Ovary (tissue), 3 donors: ENCODE results near the gene TINAG.

Experiments
- POLR2A ChIP-seq: fragments of 450-650 bp; IDR thresholded peaks from one replicate; pipeline ENCODE4 v1.6.1; 2017; ENCODE audit warnings: antibody characterized with exemption, mild to moderate bottlenecking, moderate library complexity
- TF ChIP-seq, protein P1 (sequence below), 3 donors: fragments of 450-650 bp in 2 of 3; fragments of 200-600 bp in 1 of 3; IDR thresholded peaks; one replicate each; pipeline versions ENCODE4 v1.5.1 to v1.8.0; 2016 to 2022; ENCODE audit warnings: antibody characterized with exemption in 3 of 3, mild to moderate bottlenecking in 1 of 3
- donor health status: DM: no; HTN: no; CAD: no.

DNA sequence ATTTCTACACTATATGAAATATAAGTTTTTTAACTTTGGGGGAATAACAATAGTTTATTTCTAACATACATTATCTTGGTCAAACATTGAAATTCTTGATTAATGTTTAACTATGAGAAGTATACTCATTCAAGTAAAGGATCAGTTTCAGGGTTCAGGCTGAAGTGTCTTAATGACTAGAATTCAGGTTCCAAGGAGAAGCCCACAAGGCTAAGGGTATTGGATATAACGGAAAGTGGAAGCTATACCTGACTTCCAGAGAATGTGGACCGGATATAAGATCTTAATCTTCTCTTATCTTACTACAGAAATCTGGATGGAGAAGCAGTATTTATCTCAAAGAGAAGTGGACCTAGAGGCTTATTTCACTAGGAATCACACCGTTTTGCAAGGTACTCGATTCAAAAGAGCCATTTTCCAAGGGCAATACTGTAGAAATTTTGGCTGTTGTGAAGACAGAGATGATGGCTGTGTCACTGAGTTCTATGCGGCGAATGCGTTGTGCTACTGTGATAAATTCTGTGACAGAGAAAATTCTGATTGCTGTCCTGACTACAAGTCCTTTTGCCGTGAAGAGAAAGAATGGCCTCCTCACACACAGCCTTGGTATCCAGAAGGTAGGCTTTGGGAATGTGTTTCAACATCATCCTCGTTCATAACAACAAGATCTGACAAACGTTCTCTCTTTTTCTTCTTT lies at the start of gene TINAG:
- TF ChIP-seq, protein P1, sequence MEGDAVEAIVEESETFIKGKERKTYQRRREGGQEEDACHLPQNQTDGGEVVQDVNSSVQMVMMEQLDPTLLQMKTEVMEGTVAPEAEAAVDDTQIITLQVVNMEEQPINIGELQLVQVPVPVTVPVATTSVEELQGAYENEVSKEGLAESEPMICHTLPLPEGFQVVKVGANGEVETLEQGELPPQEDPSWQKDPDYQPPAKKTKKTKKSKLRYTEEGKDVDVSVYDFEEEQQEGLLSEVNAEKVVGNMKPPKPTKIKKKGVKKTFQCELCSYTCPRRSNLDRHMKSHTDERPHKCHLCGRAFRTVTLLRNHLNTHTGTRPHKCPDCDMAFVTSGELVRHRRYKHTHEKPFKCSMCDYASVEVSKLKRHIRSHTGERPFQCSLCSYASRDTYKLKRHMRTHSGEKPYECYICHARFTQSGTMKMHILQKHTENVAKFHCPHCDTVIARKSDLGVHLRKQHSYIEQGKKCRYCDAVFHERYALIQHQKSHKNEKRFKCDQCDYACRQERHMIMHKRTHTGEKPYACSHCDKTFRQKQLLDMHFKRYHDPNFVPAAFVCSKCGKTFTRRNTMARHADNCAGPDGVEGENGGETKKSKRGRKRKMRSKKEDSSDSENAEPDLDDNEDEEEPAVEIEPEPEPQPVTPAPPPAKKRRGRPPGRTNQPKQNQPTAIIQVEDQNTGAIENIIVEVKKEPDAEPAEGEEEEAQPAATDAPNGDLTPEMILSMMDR (IDR thresholded peaks at IDR 0.05): no peak
- no peak for TF ChIP-seq POLR2A
